Kasumi-1 (cell line): ENCODE measurements around the gene PRKCE.

Experiments used
- DNase-seq, 2 experiments: peaks; one replicate each; lab custom pipeline; 2025; lab: John Stamatoyannopoulos, UW

Gene PRKCE

DNA sequence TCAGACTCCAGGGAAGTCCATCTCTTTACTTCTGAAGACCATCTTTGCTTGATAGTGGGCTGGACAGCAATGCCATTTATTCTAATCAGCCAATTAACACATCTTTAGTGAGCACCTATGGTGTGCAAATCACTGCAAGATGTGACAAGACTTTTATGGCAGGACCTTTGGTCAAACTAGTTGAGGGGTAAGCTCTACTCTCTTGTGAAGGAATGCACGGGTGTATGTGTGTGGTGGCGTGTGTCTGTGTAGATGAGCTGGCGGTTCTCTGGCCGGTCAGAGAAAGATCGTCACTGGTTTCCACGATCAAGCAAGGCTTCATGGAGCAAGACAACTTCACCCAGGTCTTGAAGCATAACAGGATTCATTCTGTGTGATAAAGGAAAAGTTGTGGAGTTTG is 364.6 kb downstream of the PRKCE start:
- no peak for DNase-seq

DNA sequence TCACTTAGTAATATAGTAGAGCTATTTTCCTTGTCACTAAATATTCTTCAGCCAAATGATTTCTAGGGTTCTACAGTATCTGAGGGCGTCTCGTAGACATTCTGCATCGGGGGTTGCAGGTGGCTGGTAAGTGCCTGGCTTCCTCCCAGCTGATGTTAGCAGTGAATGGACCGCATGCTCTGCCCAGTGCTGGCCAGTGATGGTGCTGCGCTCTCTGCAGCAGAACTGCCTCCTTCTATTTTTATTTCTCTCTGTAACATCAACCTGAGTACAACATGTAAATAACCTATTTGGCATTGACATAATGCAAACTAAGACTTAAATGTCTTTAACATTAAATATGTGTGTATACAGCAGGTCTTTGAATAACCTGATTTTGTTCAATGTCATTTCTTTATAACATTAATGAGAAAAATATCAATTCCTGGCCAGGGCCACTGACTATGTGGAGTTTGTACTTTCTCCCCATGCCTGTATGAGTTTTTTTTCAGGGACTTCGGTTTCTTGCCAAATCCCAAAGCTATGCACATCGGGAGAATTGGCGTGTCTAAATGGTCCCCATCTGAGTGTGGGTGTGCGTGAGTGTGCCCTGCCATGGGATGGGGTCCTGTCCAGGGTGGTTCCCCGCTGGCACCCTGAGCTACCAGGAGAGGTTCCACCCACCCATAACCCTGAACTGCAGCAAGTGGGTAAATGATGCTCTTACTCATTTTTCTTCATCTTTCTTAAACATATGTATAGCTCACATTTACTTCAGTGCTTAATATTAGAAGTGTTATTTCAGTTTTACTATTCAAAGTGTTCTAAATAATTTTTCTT is 367.5 kb downstream of the PRKCE start:
- no peak for DNase-seq

DNA sequence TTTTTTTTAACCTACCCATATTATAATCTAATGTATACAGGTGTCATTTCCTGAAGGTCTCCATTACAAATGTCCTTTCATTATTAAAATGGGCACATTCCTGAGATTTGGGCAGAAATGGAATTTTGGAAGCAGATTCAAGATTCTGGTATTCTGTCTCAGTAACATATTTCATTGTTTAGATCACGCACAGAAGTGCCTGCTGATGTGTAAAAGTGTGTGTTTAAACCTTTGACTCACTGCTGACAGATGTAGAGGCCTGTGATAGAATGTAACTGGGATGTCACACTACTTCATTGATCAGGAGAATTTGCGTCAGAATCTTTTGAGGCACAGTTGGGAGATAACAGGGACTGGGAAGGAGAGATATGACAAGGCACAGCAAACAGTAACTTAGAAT is 368.9 kb downstream of the PRKCE start:
- no peak for DNase-seq

- DNase-seq = no peak
Measured at GRCh38 chr2:46023165-46023854, 371.8 kb downstream of the PRKCE start.

- no peak for DNase-seq
Measured at GRCh38 chr2:46024146-46024779, 372.8 kb downstream of the PRKCE start.

DNA sequence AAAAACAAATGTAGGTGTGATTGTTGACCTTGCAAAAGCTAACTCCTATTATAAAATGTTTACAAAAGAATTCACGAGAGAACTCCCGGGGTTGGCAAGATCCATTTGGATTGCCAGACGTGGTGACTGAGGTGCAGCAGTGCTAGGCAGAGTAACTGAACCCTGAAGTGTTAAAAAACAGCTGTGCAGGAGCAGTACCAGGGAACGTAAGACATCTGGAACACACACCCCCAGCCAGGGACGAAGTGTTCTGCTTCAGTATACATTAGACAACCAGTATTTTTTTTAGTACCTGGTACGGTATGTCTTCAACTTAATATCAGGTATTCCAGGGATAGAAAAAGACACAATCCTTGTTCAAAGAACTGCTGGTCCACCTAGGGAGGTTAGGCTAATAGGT is 373.6 kb downstream of the PRKCE start:
- DNase-seq = no peak

- no peak for DNase-seq
Measured at GRCh38 chr2:46025676-46026075, 374.2 kb downstream of the PRKCE start.

DNA sequence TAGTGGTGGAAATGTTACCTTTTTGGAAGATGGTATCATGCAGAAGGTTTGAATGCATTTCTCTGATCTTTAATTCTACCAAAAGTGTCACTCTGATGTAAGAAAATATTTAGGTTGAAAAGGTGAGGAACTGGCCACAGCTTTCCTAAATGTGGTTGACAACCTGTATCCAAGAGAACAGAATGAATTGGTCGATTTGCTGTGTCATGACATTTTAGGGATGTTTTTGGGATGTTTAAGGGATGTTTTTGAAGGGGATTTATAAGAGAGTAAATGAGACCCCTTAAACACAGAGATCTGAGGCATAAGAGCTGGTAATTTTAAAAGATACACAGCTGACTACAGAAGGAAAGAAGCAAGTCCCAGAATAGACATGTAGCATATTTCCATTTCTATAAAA is 375.0 kb downstream of the PRKCE start:
- DNase-seq = no peak

DNA sequence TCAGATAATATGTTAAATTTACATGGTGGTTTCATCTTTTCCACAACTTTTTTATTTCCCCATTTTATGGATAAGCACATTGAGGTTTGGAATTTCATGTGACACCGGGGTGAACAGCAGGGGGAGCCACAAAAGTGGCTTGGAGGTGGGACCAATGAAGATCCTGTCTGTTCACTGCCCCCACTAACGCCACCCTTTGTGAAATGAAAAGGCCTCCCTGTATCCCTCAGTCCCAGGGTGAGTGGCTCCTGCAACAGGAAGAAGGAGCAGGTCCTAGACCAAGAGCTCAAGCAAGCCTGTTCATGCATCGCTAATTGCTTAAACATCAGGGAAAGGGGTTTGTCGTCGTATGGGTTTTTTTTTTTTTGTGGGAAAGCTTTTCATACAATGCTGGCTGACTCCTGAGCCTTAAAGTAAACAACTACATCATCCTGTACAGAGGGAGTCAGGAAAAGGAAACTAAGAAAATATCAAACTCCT is 377.9 kb downstream of the PRKCE start:
- no peak for DNase-seq

GRCh38 chr2:46030330-46030729 is 378.9 kb downstream of the PRKCE start:
- no peak for DNase-seq

DNA sequence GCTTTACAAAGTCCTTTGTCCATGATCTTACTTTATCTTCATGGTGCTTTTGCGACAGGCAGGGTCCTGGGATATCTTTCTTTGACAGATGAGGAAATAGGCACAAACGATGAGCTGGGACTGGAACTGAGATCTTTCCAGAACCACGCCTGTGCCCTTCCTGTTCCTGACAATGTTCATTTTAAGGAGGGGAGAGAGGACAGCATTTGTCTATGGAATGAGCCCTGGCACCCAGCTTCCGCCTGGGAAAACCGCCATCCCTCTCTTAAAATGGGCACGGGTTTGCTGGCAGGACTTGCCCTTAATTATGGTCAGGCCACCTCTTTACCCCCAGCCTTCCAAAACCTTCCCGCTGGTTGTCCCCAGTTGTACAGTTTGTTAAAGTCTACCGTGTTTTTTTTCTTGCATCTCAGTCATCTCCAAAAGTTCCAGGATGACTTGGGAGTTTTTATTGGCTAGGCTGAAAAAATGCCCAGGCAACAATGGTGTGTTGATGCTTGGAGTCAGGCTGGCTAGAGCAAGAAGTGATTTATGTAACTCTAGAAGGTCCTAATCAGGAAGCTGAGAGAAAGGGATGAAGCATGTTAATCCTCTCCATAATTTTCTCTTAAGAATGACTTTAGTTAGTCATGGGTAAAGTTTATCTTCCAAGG is 380.8 kb downstream of the PRKCE start:
- no peak for DNase-seq

GRCh38 chr2:46032996-46033395 is 381.5 kb downstream of the PRKCE start:
- DNase-seq = no peak

DNA sequence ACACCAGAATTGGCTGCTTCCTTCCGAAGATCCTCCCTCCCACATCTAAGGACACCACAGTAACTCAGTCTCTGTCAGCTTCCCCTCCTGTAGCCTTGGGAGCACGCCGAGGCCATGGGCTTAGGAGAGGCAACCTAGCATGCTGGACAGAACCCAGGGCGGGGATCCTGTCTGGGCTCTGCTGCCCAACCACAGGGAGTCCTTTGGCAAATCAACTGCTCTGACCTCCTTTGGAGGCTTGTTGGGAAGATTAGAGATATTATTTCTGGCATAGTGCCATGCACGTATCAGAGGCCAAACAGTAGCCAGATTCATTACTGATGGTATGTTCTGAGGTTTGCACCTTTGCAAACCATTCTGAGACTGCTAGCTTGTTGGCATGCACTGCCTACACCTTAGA is 383.1 kb downstream of the PRKCE start:
- DNase-seq = no peak

GRCh38 chr2:46036929-46037328 is 385.5 kb downstream of the PRKCE start:
- no peak for DNase-seq

GRCh38 chr2:46039543-46040303 is 388.2 kb downstream of the PRKCE start:
- DNase-seq = no peak

DNA sequence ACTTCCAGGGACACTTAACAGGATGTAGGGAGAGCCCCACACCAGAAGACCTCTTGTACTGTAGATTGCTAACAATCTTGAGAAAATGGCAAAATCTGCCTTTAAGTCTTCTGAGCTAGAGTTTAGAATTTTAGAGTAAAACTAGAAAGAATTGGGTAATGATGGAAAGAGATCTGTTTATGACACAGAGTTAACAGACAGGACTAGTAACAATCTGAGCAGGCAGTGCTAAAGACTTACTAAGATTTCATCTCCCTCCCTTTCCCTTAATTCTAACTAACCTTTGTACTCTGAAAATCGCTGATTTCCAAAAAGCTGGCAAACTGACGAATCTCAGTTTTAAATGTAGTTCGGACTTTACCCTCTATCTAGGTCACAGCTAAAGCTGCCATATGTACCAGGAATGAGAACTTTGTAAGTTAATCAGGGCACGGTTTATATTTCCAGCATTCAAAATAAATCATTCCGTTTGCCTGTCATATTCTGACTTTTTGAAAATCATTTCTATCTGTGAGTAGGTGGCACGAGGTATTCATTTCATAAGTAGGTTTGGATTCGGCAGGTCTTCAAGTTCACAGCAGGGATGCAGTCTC is 389.2 kb downstream of the PRKCE start:
- no peak for DNase-seq

DNA sequence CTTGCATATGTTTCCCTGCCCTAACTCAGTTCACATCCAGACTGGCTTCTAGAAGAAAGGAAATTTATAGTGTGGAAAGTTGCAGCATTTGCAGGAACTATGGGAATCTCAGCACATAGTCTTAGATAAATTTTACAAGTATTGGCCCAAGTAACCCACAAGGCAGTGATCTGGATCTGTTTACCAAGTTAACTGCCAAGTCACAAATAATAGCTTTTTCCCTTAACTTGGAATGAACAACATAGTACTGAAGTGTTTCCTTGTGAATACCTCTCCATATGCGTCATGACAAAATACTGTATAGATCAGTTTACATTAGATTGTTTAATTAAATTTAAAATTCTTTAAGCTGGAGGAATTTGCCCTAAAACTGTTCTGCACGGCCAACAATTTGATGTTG is 390.0 kb downstream of the PRKCE start:
- DNase-seq = no peak

- DNase-seq = no peak
Measured at GRCh38 chr2:46042207-46042637, 390.7 kb downstream of the PRKCE start.

- DNase-seq = no peak
Measured at GRCh38 chr2:46042711-46043110, 391.2 kb downstream of the PRKCE start.

DNA sequence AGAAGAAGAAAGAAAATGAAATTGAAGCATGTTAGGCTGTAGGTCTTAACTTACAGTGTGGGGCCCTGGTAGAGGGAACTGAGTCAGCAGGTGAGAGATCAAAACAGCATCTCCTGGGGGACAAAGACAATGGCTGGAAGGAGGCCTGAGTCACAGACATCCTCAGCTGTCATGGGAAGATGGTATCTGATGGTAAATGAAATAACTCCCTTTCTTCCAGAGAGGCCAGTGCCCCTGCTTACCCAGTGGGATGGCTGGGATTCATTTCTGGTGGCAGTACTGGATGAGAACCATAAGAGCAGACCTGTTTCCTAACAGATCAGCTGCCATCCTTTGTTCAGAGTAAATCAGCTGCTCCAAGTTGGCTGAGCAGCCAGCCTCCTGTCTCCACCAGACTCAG is 394.4 kb downstream of the PRKCE start:
- no peak for DNase-seq

GRCh38 chr2:46047290-46047689 is 395.8 kb downstream of the PRKCE start:
- no peak for DNase-seq
